ENCODE data around the gene LONP2.

DNA sequence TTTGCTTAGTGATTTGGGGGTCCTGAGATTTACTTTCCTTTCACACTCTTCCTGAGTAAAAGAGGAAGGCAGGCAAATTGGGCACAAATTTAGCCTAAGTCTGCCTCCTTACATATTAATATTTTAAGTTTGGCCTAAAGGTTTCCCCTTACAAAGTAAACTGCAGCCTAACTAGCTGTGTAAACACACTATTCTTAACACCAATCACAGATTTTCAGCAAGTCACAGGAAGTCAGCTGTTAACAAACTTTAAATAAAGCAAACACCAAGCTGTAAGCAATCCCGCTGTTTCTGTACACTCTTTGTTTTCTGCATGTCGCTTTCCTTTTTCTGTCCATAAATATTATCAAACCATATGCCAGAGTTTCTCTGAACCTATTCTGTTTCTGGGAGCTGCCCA is 48.4 kb downstream of the LONP2 start:
- TF ChIP-seq MYC (CRISPR knock-in tag; IDR thresholded peaks at IDR 0.05; ENCODE audit: borderline replicate concordance) (no peak), EP300 (IDR thresholded peaks at IDR 0.05; ENCODE audit: low read depth in 2 of 2, low read length in 2 of 2) (no peak), EP300 (CRISPR knock-in tag; IDR thresholded peaks at IDR 0.05; ENCODE audit: borderline replicate concordance) (no peak)
